Sigmoid colon (tissue), 7 donors: ENCODE results near the gene TROAP. TPM values are rescaled to one million over a fixed set of nuclear protein-coding genes. Genes with fewer than 3 reads are reported as not detected.
A peak's percentile ranks its signal among the peaks of the same experiment; 100 is the strongest.

Experiments
- DNase-seq: peaks from one replicate; pipeline ENCODE4 v3.0.0-alpha.2; 2019
- H3K27ac ChIP-seq, 4 donors: fragments of 200-600 bp; sonication (generic); one replicate each; pipeline ENCODE4 v1.5.1; 2016 to 2019; ENCODE audit warnings: mild to moderate bottlenecking in 1 of 4
- H3K27me3 ChIP-seq, 3 donors: fragments of 200-600 bp; sonication (generic); one replicate each; pipeline ENCODE4 v1.5.1; 2019; ENCODE audit warnings: mild to moderate bottlenecking in 1 of 3
- H3K36me3 ChIP-seq, 4 donors: fragments of 200-600 bp; sonication (generic); one replicate each; pipeline ENCODE4 v1.5.1; 2016 to 2019
- H3K4me1 ChIP-seq, 4 donors: fragments of 200-600 bp; sonication (generic); one replicate each; pipeline ENCODE4 v1.5.1; 2017 to 2019
- H3K4me3 ChIP-seq, 4 donors: fragments of 200-600 bp; sonication (generic); one replicate each; pipeline ENCODE4 v1.5.1; 2017 to 2019; ENCODE audit warnings: mild to moderate bottlenecking in 2 of 4, moderate library complexity in 1 of 4
- H3K9me3 ChIP-seq, 4 donors: fragments of 200-600 bp in 3 of 4; sonication (generic) in 3 of 4; one replicate each; pipeline versions ENCODE4 v1.5.1 to v1.6.1; 2013 to 2019
- CTCF ChIP-seq, 4 experiments: fragments of 450-650 bp in 3 of 4; fragments of 200-600 bp in 1 of 4; IDR thresholded peaks; one replicate each; pipeline ENCODE4 v1.5.1; 2016 to 2019; ENCODE audit warnings: antibody characterized with exemption in 4 of 4, mild to moderate bottlenecking in 3 of 4, moderate library complexity in 2 of 4
- EP300 ChIP-seq, 4 donors: sonication (generic); formaldehyde crosslinking; IDR thresholded peaks; one replicate each; pipeline ENCODE4 v1.6.1; 2017; ENCODE audit warnings: antibody characterized with exemption in 4 of 4
- POLR2A ChIP-seq, 2 donors: fragments of 450-650 bp; IDR thresholded peaks; one replicate each; pipeline ENCODE4 v1.6.1; 2016; ENCODE audit warnings: antibody characterized with exemption in 2 of 2, mild to moderate bottlenecking in 2 of 2, moderate library complexity in 2 of 2
- POLR2AphosphoS5 ChIP-seq, 4 donors: sonication (generic); formaldehyde crosslinking; IDR thresholded peaks; one replicate each; pipeline ENCODE4 v1.6.1; 2017; ENCODE audit warnings: antibody characterized with exemption in 4 of 4
- WGBS, 2 donors: extraction: QIAGEN DNeasy Blood & Tissue Kit; methylation state at CpG; one replicate each; pipeline ENCODE4 v1.1.7; 2013; 5-methylcytosine and 5-hydroxymethylcytosine counted together
- intact Hi-C: fragments of 100-400 bp; cut with DNase I; formaldehyde crosslinking; loops from one replicate; pipeline ENCODE4 v1.15.1; 2023
- polyA plus RNA-seq, 3 donors: library from polyadenylated mRNA; stranded (reverse); fragments of 200-250 nt; gene quantifications; one replicate each; pipeline ENCODE4 v1.2.3, GENCODE V29; 2013
- total RNA-seq, 4 donors: library from RNA; depleted of rRNA; stranded (reverse); fragments of >200 nt; gene quantifications; one replicate each; pipeline ENCODE4 v1.1.0, GENCODE V29; 2016
- donor health status: healthy with polysubstance abuse.
- donor health status: Bipolar disorder and iron deficiency.
- donor health status: healthy.

The TROAP gene
- total and polyA plus RNA-seq, 7 donors: 0.36 to 25.7 (median 4.9) TPM; not detected in 3

DNA sequence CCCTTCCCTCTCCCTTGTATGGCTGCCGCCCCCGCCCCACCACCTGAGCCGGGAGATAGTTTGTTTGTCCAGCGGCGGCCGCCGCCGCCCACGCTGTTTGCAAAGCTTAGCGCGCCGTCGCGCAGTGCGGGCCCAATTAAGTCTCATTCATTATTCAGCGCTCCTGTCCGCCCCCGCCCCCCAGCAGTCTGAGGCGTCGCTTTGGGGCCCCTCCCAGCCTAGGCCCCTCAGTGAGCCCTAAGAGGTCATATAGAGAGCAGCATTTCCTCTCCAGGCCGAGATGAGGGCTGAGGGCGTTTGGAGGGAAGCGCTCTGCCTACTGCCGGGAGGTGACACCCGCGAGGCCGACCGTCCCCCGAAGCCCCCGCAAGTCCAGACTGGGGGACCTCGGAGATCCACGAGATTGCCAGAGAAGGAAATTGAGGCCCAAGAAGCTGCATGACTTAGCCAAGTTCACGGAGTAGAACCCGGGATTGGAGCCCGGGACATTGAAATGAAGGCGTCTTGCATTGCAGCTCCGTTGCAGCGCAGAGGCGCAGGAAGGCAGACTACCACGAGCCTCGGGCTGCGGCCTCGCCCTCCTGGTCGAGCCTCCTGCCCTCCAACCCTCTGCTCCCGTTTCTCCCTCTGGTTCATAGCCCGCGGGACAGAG, 23.7 kb downstream of the TROAP start, which contains the start of gene DNAJC22:
Gene DNAJC22 (plus strand): TSS at position 230 of the 652 bp plus-strand sequence. CDS start 1,985 bp downstream, outside the sequence.
- TF ChIP-seq POLR2A (IDR thresholded peaks at IDR 0.05) (no peak), POLR2AphosphoS5 (IDR thresholded peaks at IDR 0.05) (no peak)
- Histone ChIP-seq H3K27ac (no peak within 1 kb of the TSS), H3K36me3 (no peaks in the 10 kb centered on the region), H3K27me3 (peaks cover 44 to 100% (median 96%) of the 10 kb centered on the region in 3 donors), H3K4me1 (peaks cover 0 to 55% (median 54%) of the 10 kb centered on the region in 4 donors), H3K9me3 (no peaks in the 10 kb centered on the region), H3K4me3 (peak within 1 kb of the TSS in 3 of 4 donors; percentile 33 to 45 (median 43))
- WGBS, 2 donors: 1 to 2% methylated on average over 47 of the region's 47 CpGs
- DNase-seq: peak; percentile 59
- intact Hi-C loops: no loop called here

DNA sequence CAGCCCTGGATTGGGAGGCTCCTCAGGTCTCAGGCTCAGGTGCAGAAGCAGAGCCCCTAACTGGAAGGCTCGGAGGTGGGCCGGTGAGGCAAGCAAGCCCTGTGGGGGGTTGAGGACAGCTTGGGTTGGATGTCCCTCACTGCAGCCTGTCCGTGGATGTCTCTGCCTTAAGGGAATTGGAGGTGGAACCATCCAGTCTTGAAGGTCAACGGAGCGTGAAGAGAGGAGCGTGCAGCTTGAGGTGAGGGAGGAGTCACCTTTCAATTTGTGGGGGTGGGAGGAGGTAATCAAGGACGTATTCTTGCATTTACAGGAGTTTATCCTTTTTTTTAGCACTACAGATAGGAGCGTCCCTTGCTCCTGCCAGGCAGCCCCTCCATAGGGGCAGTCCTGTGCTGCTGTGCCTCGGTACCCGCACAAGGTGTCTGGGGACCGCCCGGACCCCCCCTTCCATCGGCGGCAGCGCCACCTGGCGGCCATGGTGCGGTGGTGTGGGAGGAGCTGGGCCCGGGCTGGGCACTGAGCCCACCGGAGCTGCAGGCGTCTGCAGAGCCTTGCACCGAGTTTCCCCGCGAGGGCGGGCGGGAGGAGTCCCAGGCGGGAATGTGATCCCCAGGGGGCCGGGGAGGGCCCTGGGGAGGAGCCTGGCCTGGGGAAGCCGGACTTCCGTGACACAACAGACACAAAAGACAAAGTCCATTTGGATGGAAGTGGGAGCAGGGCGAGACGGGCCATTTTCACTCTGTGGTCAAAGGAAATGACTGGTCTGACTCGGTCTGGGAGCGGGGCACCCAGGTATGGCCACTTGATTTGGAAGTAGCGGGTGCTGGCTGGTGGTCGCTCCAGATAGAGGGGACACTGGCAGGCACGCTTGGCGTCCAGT, 24.5 kb downstream of the TROAP start:
- Histone ChIP-seq H3K36me3 (no peaks in the 10 kb centered on the region), H3K9me3 (no peaks in the 10 kb centered on the region), H3K4me1 (peaks cover 0 to 47% (median 46%) of the 10 kb centered on the region in 4 donors), H3K4me3 (peak overlapping the region in 3 of 4 donors; percentile 8 to 45 (median 43)), H3K27ac (no peak overlapping the region), H3K27me3 (peaks cover 44 to 100% (median 95%) of the 10 kb centered on the region in 3 donors)
- peak; percentile 70 to 94 (median 74) for TF ChIP-seq CTCF (IDR thresholded peaks at IDR 0.05)
- no peak for TF ChIP-seq EP300 (IDR thresholded peaks at IDR 0.05)
- intact Hi-C loops: no loop called here
- WGBS, 2 donors: 6 to 10% methylated on average over 37 of the region's 37 CpGs
- peak; percentile 86 for DNase-seq

DNA sequence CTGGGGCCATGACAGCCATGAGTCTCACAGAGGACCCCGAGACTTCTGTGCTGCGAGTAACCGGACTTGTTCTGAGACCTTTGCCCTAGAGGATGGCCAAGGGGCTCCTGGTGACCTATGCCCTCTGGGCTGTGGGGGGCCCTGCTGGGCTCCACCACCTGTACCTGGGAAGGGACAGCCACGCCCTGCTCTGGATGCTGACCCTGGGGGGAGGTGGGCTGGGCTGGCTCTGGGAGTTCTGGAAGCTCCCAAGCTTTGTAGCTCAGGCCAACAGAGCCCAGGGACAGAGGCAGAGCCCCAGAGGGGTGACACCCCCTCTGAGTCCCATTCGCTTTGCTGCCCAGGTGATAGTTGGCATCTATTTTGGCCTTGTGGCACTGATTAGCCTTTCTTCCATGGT, 25.7 kb downstream of the TROAP start:
- WGBS, 2 donors: 95 to 97% methylated on average over 5 of the region's 5 CpGs
- peak; percentile 46 for DNase-seq
- Histone ChIP-seq H3K4me3 (no peak overlapping the region), H3K36me3 (no peaks in the 10 kb centered on the region), H3K4me1 (peaks cover 0 to 38% (median 36%) of the 10 kb centered on the region in 4 donors), H3K27ac (no peak overlapping the region), H3K27me3 (peaks cover 44 to 100% (median 95%) of the 10 kb centered on the region in 3 donors), H3K9me3 (no peaks in the 10 kb centered on the region)
- intact Hi-C loops: no loop called here
- no peak for TF ChIP-seq EP300 (IDR thresholded peaks at IDR 0.05)
- no peak for TF ChIP-seq CTCF (IDR thresholded peaks at IDR 0.05)
- no peak for TF ChIP-seq POLR2AphosphoS5 (IDR thresholded peaks at IDR 0.05)
- TF ChIP-seq POLR2A (IDR thresholded peaks at IDR 0.05): no peak

- H3K4me3 ChIP-seq: no peak overlapping the region
- WGBS, 2 donors: 95 to 96% methylated on average over 11 of the region's 11 CpGs
- H3K36me3 ChIP-seq: no peaks in the 10 kb centered on the region
- H3K27me3 ChIP-seq: peaks cover 44 to 99% (median 94%) of the 10 kb centered on the region in 3 donors
- TF ChIP-seq CTCF (IDR thresholded peaks at IDR 0.05): no peak
- TF ChIP-seq POLR2A (IDR thresholded peaks at IDR 0.05): no peak
- TF ChIP-seq EP300 (IDR thresholded peaks at IDR 0.05): no peak
- no peak for TF ChIP-seq POLR2AphosphoS5 (IDR thresholded peaks at IDR 0.05)
- DNase-seq: peak; percentile 46
- H3K4me1 ChIP-seq: peaks cover 0 to 38% (median 36%) of the 10 kb centered on the region in 4 donors
- intact Hi-C loops: no loop called here
- no peaks in the 10 kb centered on the region for H3K9me3 ChIP-seq
- no peak overlapping the region for H3K27ac ChIP-seq
These were observed 26.2 kb downstream of the TROAP start for GRCh38 chr12:49349266-49349665.

DNA sequence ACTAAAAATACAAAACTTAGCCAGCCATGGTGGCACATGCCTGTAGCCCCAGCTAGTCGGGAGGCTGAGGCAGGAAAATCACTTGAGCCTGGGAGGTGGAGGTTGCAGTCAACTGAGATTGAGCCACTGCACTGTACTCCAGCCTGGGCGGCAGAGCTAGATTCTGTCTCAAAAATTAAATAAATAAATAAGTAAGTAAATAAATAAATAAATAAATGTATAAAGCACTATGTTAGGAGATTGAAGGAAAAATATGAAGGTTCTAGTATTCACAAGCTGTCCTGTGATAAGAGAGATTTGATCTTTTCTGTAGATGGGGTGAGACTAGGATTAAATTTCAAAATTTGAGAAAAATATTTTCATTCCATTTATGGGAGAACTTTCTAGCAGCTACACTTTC, 29.3 kb downstream of the TROAP start:
- Histone ChIP-seq H3K36me3 (no peaks in the 10 kb centered on the region), H3K4me1 (peaks cover 0 to 11% (median 9%) of the 10 kb centered on the region in 4 donors), H3K27ac (no peak overlapping the region), H3K4me3 (no peak overlapping the region), H3K9me3 (no peaks in the 10 kb centered on the region), H3K27me3 (peaks cover 15 to 74% (median 63%) of the 10 kb centered on the region in 3 donors)
- intact Hi-C loops: no loop called here
- 67 to 86% methylated on average over 2 of the region's 2 CpGs for WGBS, 2 donors
- TF ChIP-seq EP300 (IDR thresholded peaks at IDR 0.05) (no peak), POLR2AphosphoS5 (IDR thresholded peaks at IDR 0.05) (no peak), POLR2A (IDR thresholded peaks at IDR 0.05) (no peak), CTCF (IDR thresholded peaks at IDR 0.05) (no peak)
- DNase-seq: no peak
